CD8-positive, alpha-beta memory T cell (primary cell): ENCODE measurements around the gene CALHM4. TPM values are rescaled to one million over a fixed set of nuclear protein-coding genes. Genes with fewer than 3 reads are reported as not detected.
A peak's percentile ranks its signal among the peaks of the same experiment; 100 is the strongest.

Experiments
- CTCF ChIA-PET: fragments of 350-600 bp; sonication (Branson Sonifier 250); formaldehyde crosslinking; loops from one replicate; lab custom pipeline; 2021; ENCODE audit warnings: antibody characterized with exemption; lab: Charles Lee
- POLR2A ChIA-PET: fragments of 350-600 bp; sonication (Branson Sonifier 250); formaldehyde crosslinking; loops from one replicate; lab custom pipeline; 2021; ENCODE audit warnings: antibody characterized with exemption; lab: Charles Lee
- DNase-seq, 5 donors: peaks; one replicate each; pipeline versions ENCODE4 v3.0.0 to v3.0.0-alpha.2; 2020 to 2022; ENCODE audit warnings: mixed read lengths in 1 of 5
- H3K27ac ChIP-seq: one replicate; pipeline ENCODE4 v1.7.0; 2013; ENCODE audit warnings: low read depth, mild to moderate bottlenecking, low read length, moderate library complexity
- H3K27me3 ChIP-seq: 2 replicates; pipeline ENCODE4 v1.7.0; 2013; ENCODE audit warnings: low read length, mild to moderate bottlenecking; ENCODE audit not compliant: insufficient read depth, poor library complexity, severe bottlenecking
- H3K36me3 ChIP-seq: 2 replicates; pipeline ENCODE4 v1.7.0; 2013; ENCODE audit warnings: mild to moderate bottlenecking, low read length, moderate library complexity; ENCODE audit not compliant: insufficient read depth
- H3K4me1 ChIP-seq: 2 replicates; pipeline ENCODE4 v1.7.0; 2013; ENCODE audit warnings: mild to moderate bottlenecking, low read length, moderate library complexity; ENCODE audit not compliant: insufficient read depth
- H3K4me3 ChIP-seq: 2 replicates; pipeline ENCODE4 v1.7.0; 2013; ENCODE audit warnings: mild to moderate bottlenecking, low read length
- H3K9me3 ChIP-seq: 2 replicates; pipeline ENCODE4 v1.7.0; 2013; ENCODE audit warnings: mild to moderate bottlenecking, low read length
- H3K27ac Mint-ChIP-seq, 8 donors: one replicate each; pipeline ENCODE4 v1.8.0; 2020 to 2021; ENCODE audit warnings: mixed read lengths in 8 of 8, mild to moderate bottlenecking in 6 of 8, inconsistent platforms in 3 of 8, moderate library complexity in 3 of 8
- H3K27me3 Mint-ChIP-seq, 2 donors: one replicate each; pipeline ENCODE4 v1.8.0; 2020 to 2021; ENCODE audit warnings: mixed read lengths in 2 of 2, mild to moderate bottlenecking in 1 of 2, moderate library complexity in 1 of 2
- H3K36me3 Mint-ChIP-seq, 3 donors: one replicate each; pipeline ENCODE4 v1.8.0; 2020 to 2021; ENCODE audit warnings: mixed read lengths in 3 of 3, inconsistent platforms in 1 of 3, mild to moderate bottlenecking in 1 of 3
- H3K4me1 Mint-ChIP-seq, 3 donors: one replicate each; pipeline ENCODE4 v1.8.0; 2020 to 2021; ENCODE audit warnings: mixed read lengths in 3 of 3, inconsistent platforms in 1 of 3, mild to moderate bottlenecking in 1 of 3
- H3K4me3 Mint-ChIP-seq, 7 donors: one replicate each; pipeline ENCODE4 v1.8.0; 2020 to 2021; ENCODE audit warnings: mixed read lengths in 7 of 7, mild to moderate bottlenecking in 6 of 7, moderate library complexity in 4 of 7, inconsistent platforms in 2 of 7
- H3K9me3 Mint-ChIP-seq, 5 donors: one replicate each; pipeline ENCODE4 v1.8.0; 2020 to 2022; ENCODE audit warnings: mixed read lengths in 5 of 5, mild to moderate bottlenecking in 3 of 5, moderate library complexity in 2 of 5, inconsistent platforms in 1 of 5
- polyA plus RNA-seq: library from polyadenylated mRNA; unstranded; fragments of 300-500 nt; fragmentation: Illumina TruSeq; gene quantifications from one replicate; pipeline ENCODE4 v1.2.3, GENCODE V29; 2021
- total RNA-seq, 2 experiments: library from RNA; stranded (reverse); gene quantifications; one replicate each; pipeline ENCODE4 v1.2.3, GENCODE V29; 2021

Gene CALHM4
- total and polyA plus RNA-seq, 3 experiments from 2014 or later = not detected

GRCh38 chr6:116515141-116515540 lies 38.4 kb upstream of the CALHM4 start:
- Histone ChIP-seq H3K4me3 (no peak overlapping the region), H3K9me3 (no peaks in the 10 kb centered on the region), H3K36me3 (no peaks in the 10 kb centered on the region), H3K4me1 (no peaks in the 10 kb centered on the region), H3K27ac (no peak overlapping the region), H3K27me3 (no peaks in the 10 kb centered on the region)
- no peak overlapping the region for H3K27ac Mint-ChIP-seq
- H3K27me3 Mint-ChIP-seq = peaks cover 0 to 11% of the 10 kb centered on the region in 2 donors
- ChIA-PET POLR2A (no interaction called here), CTCF (interaction anchor here (1.1 to 1.3 kb wide), 2 partner anchors 71 to 227 kb away, joined by 3 read pairs; no protein-coding TSS in a partner anchor)
- no peak overlapping the region for H3K4me3 Mint-ChIP-seq
- H3K9me3 Mint-ChIP-seq = no peaks in the 10 kb centered on the region
- no peaks in the 10 kb centered on the region for H3K4me1 Mint-ChIP-seq
- no peak for DNase-seq
- no peaks in the 10 kb centered on the region for H3K36me3 Mint-ChIP-seq

GRCh38 chr6:116518621-116519368 lies 34.8 kb upstream of the CALHM4 start:
- no peak for DNase-seq
- Mint-ChIP-seq H3K4me3 (no peak overlapping the region), H3K27ac (no peak overlapping the region), H3K36me3 (no peaks in the 10 kb centered on the region), H3K9me3 (no peaks in the 10 kb centered on the region), H3K4me1 (no peaks in the 10 kb centered on the region), H3K27me3 (peaks cover 4 to 11% of the 10 kb centered on the region in 2 donors)
- Histone ChIP-seq H3K27ac (no peak overlapping the region), H3K36me3 (no peaks in the 10 kb centered on the region), H3K27me3 (no peaks in the 10 kb centered on the region), H3K9me3 (no peaks in the 10 kb centered on the region), H3K4me1 (no peaks in the 10 kb centered on the region), H3K4me3 (no peak overlapping the region)
- ChIA-PET POLR2A (no interaction called here), CTCF (no interaction called here)

- H3K4me3 ChIP-seq = no peak overlapping the region
Observed at GRCh38 chr6:116522896-116523295, 30.7 kb upstream of the CALHM4 start.

GRCh38 chr6:116524236-116524635 lies 29.3 kb upstream of the CALHM4 start:
- H3K27me3 Mint-ChIP-seq = peaks cover 10 to 18% of the 10 kb centered on the region in 2 donors
- ChIA-PET POLR2A (no interaction called here), CTCF (no interaction called here)
- no peaks in the 10 kb centered on the region for H3K4me1 ChIP-seq
- no peak overlapping the region for H3K4me3 Mint-ChIP-seq
- no peak overlapping the region for H3K4me3 ChIP-seq
- DNase-seq = no peak
- H3K4me1 Mint-ChIP-seq = no peaks in the 10 kb centered on the region
- no peaks in the 10 kb centered on the region for H3K36me3 Mint-ChIP-seq
- H3K27ac ChIP-seq = no peak overlapping the region
- H3K9me3 ChIP-seq = no peaks in the 10 kb centered on the region
- no peaks in the 10 kb centered on the region for H3K27me3 ChIP-seq
- no peaks in the 10 kb centered on the region for H3K9me3 Mint-ChIP-seq
- H3K27ac Mint-ChIP-seq = no peak overlapping the region
- no peaks in the 10 kb centered on the region for H3K36me3 ChIP-seq

More at GRCh38 chr6:116522896-116523295, 30.7 kb upstream of the CALHM4 start:
- no peaks in the 10 kb centered on the region for H3K36me3 ChIP-seq
- H3K4me1 ChIP-seq = no peaks in the 10 kb centered on the region
- H3K27me3 ChIP-seq = no peaks in the 10 kb centered on the region
- no peaks in the 10 kb centered on the region for H3K9me3 ChIP-seq
- POLR2A ChIA-PET = no interaction called here
- Mint-ChIP-seq H3K4me1 (no peaks in the 10 kb centered on the region), H3K9me3 (no peaks in the 10 kb centered on the region), H3K36me3 (no peaks in the 10 kb centered on the region), H3K27me3 (peaks cover 9 to 21% of the 10 kb centered on the region in 2 donors), H3K4me3 (no peak overlapping the region), H3K27ac (peak overlapping the region in 1 of 8 donors; percentile 41)
- CTCF ChIA-PET = interaction anchor here (0.8 kb wide), 1 partner anchor 10 kb away, joined by 3 read pairs; no protein-coding TSS in a partner anchor
- no peak for DNase-seq
- H3K27ac ChIP-seq = no peak overlapping the region

- no peaks in the 10 kb centered on the region for H3K4me1 Mint-ChIP-seq
- Histone ChIP-seq H3K36me3 (no peaks in the 10 kb centered on the region), H3K4me1 (no peaks in the 10 kb centered on the region), H3K27me3 (peaks cover 9% of the 10 kb centered on the region), H3K4me3 (no peak overlapping the region), H3K9me3 (no peaks in the 10 kb centered on the region), H3K27ac (no peak overlapping the region)
- peaks cover 15 to 43% of the 10 kb centered on the region in 2 donors for H3K27me3 Mint-ChIP-seq
- DNase-seq = no peak
- no peak overlapping the region for H3K4me3 Mint-ChIP-seq
- H3K9me3 Mint-ChIP-seq = no peaks in the 10 kb centered on the region
- H3K27ac Mint-ChIP-seq = no peak overlapping the region
- POLR2A ChIA-PET = no interaction called here
- no peaks in the 10 kb centered on the region for H3K36me3 Mint-ChIP-seq
- CTCF ChIA-PET = interaction anchor here (1.0 kb wide), 1 partner anchor 236 kb away, joined by 3 read pairs; no protein-coding TSS in a partner anchor
Observed at GRCh38 chr6:116528133-116528532, 25.4 kb upstream of the CALHM4 start.

- peaks cover 9% of the 10 kb centered on the region for H3K27me3 ChIP-seq
- CTCF ChIA-PET = interaction anchor here (1.0 to 1.3 kb wide), 2 partner anchors 237 to 241 kb away, joined by 3 read pairs; no protein-coding TSS in a partner anchor
- no peaks in the 10 kb centered on the region for H3K36me3 Mint-ChIP-seq
- DNase-seq = no peak
- no peak overlapping the region for H3K27ac ChIP-seq
- peaks cover 17 to 48% of the 10 kb centered on the region in 2 donors for H3K27me3 Mint-ChIP-seq
- no peaks in the 10 kb centered on the region for H3K36me3 ChIP-seq
- peak overlapping the region in 1 of 8 donors; percentile 78 for H3K27ac Mint-ChIP-seq
- POLR2A ChIA-PET = no interaction called here
- no peak overlapping the region for H3K4me3 Mint-ChIP-seq
- H3K4me1 ChIP-seq = no peaks in the 10 kb centered on the region
- no peaks in the 10 kb centered on the region for H3K4me1 Mint-ChIP-seq
- H3K9me3 ChIP-seq = no peaks in the 10 kb centered on the region
- H3K4me3 ChIP-seq = no peak overlapping the region
- no peaks in the 10 kb centered on the region for H3K9me3 Mint-ChIP-seq
Observed at GRCh38 chr6:116528780-116529179, 24.8 kb upstream of the CALHM4 start.

- Histone ChIP-seq H3K4me1 (no peaks in the 10 kb centered on the region), H3K36me3 (no peaks in the 10 kb centered on the region), H3K27ac (no peak overlapping the region), H3K4me3 (no peak overlapping the region), H3K9me3 (no peaks in the 10 kb centered on the region), H3K27me3 (peaks cover 9% of the 10 kb centered on the region)
- POLR2A ChIA-PET = no interaction called here
- no peaks in the 10 kb centered on the region for H3K36me3 Mint-ChIP-seq
- H3K27ac Mint-ChIP-seq = no peak overlapping the region
- no peak for DNase-seq
- H3K27me3 Mint-ChIP-seq = peaks cover 18 to 50% of the 10 kb centered on the region in 2 donors
- no peak overlapping the region for H3K4me3 Mint-ChIP-seq
- CTCF ChIA-PET = interaction anchor here (1.3 to 1.6 kb wide), 2 partner anchors 241 to 242 kb away, joined by 3 to 8 read pairs; no protein-coding TSS in a partner anchor
- H3K4me1 Mint-ChIP-seq = no peaks in the 10 kb centered on the region
- H3K9me3 Mint-ChIP-seq = no peaks in the 10 kb centered on the region
Observed at GRCh38 chr6:116529466-116530290, 23.9 kb upstream of the CALHM4 start.

- Histone ChIP-seq H3K4me3 (no peak overlapping the region), H3K27ac (no peak overlapping the region), H3K27me3 (peaks cover 9% of the 10 kb centered on the region), H3K4me1 (no peaks in the 10 kb centered on the region), H3K9me3 (no peaks in the 10 kb centered on the region), H3K36me3 (no peaks in the 10 kb centered on the region)
- H3K36me3 Mint-ChIP-seq = no peaks in the 10 kb centered on the region
- ChIA-PET POLR2A (no interaction called here), CTCF (interaction anchor here (1.6 kb wide), 1 partner anchor 242 kb away, joined by 8 read pairs; no protein-coding TSS in a partner anchor)
- no peaks in the 10 kb centered on the region for H3K9me3 Mint-ChIP-seq
- H3K4me1 Mint-ChIP-seq = no peaks in the 10 kb centered on the region
- H3K4me3 Mint-ChIP-seq = no peak overlapping the region
- no peak for DNase-seq
- no peak overlapping the region for H3K27ac Mint-ChIP-seq
- H3K27me3 Mint-ChIP-seq = peaks cover 18 to 50% of the 10 kb centered on the region in 2 donors
Observed at GRCh38 chr6:116530436-116530835, 23.1 kb upstream of the CALHM4 start.
